IMR-90 (cell line): ENCODE results near the gene FUT2. TPM values are rescaled to one million over a fixed set of nuclear protein-coding genes. Genes with fewer than 3 reads are reported as not detected.
"Not testable (repeated sequence)": the region's sequence is repeated elsewhere in the genome, so short reads cannot be mapped to it uniquely, and the experiment has no call there.

Experiments used
- ATAC-seq: fragments of 200-7000 bp; cut with Tn5 transposase; 2 replicates; pipeline ENCODE4 v1.9.1; 2020; ENCODE audit warnings: low read depth, mild to moderate bottlenecking, moderate library complexity
- BruUV-seq: library from RNA; stranded (reverse); fragments of 400-500 nt; replicated peaks from 2 replicates; lab custom pipeline; 2021; lab: Mats Ljungman, UMichigan
- CTCF ChIA-PET: fragments of 300-600 bp; formaldehyde crosslinking; extraction: SDS; loops from one replicate; lab custom pipeline; 2021; ENCODE audit warnings: antibody characterized with exemption; lab: Yijun Ruan, JAX
- POLR2A ChIA-PET: fragments of 300-600 bp; sonication (Branson Sonifier 250); formaldehyde crosslinking; loops from one replicate; lab custom pipeline; 2022; ENCODE audit warnings: antibody characterized with exemption; ENCODE audit not compliant: unreplicated experiment; lab: Charles Lee
- DNase-seq: peaks from one replicate; pipeline ENCODE4 v3.0.0; 2013
- H2AFZ ChIP-seq: replicated peaks from 2 replicates; pipeline ENCODE3; 2013; ENCODE audit warnings: low read length, mild to moderate bottlenecking; ENCODE audit not compliant: poor library complexity
- H2AK5ac ChIP-seq: 2 replicates; pipeline ENCODE4 v1.6.1; 2013; ENCODE audit warnings: low read depth, low read length, inconsistent platforms
- H2AK9ac ChIP-seq: replicated peaks from 2 replicates; pipeline ENCODE3; 2013; ENCODE audit warnings: mild to moderate bottlenecking, low read depth, low read length, moderate library complexity; ENCODE audit not compliant: poor library complexity
- H2BK120ac ChIP-seq: 2 replicates; pipeline ENCODE4 v1.6.1; 2013; ENCODE audit warnings: low read depth, low read length, inconsistent platforms
- H2BK15ac ChIP-seq: 3 replicates; pipeline ENCODE4 v1.6.1; 2013; ENCODE audit warnings: low read depth, low read length, inconsistent platforms
- H2BK20ac ChIP-seq: 2 replicates; pipeline ENCODE4 v1.6.1; 2013; ENCODE audit warnings: low read depth, mild to moderate bottlenecking, inconsistent platforms, low read length, moderate library complexity
- H2BK5ac ChIP-seq: 2 replicates; pipeline ENCODE4 v1.6.1; 2013; ENCODE audit warnings: mild to moderate bottlenecking, low read depth, low read length, inconsistent platforms; ENCODE audit not compliant: poor library complexity, severe bottlenecking
- H3K14ac ChIP-seq: replicated peaks from 2 replicates; pipeline ENCODE4 v1.6.1; 2013; ENCODE audit warnings: low read depth, low read length, inconsistent platforms
- H3K18ac ChIP-seq: 2 replicates; pipeline ENCODE4 v1.6.1; 2013; ENCODE audit warnings: low read depth, low read length, control low read depth
- H3K23ac ChIP-seq: 2 replicates; pipeline ENCODE4 v1.6.1; 2013; ENCODE audit warnings: low read depth, low read length, inconsistent platforms
- H3K27ac ChIP-seq: 2 replicates; pipeline ENCODE4 v1.5.1; 2013; ENCODE audit warnings: mild to moderate bottlenecking, control low read depth, low read length; ENCODE audit not compliant: insufficient read depth
- H3K27me3 ChIP-seq: 2 replicates; pipeline ENCODE4 v1.6.1; 2013; ENCODE audit warnings: low read length; ENCODE audit not compliant: control insufficient read depth, insufficient read depth
- H3K36me3 ChIP-seq: 2 replicates; pipeline ENCODE4 v1.6.1; 2013; ENCODE audit warnings: low read length, mixed read lengths; ENCODE audit not compliant: control insufficient read depth, insufficient read depth
- H3K4ac ChIP-seq: 2 replicates; pipeline ENCODE4 v1.6.1; 2013; ENCODE audit warnings: low read depth, low read length, inconsistent platforms
- H3K4me1 ChIP-seq: 2 replicates; pipeline ENCODE4 v1.6.1; 2013; ENCODE audit warnings: low read length, mixed read lengths; ENCODE audit not compliant: control insufficient read depth, insufficient read depth
- H3K4me2 ChIP-seq: 2 replicates; pipeline ENCODE4 v1.6.1; 2013; ENCODE audit warnings: low read depth, mild to moderate bottlenecking, control low read depth, low read length, moderate library complexity
- H3K4me3 ChIP-seq: 2 replicates; pipeline ENCODE4 v1.5.1; 2013; ENCODE audit warnings: low read depth, mild to moderate bottlenecking, control low read depth, low read length, moderate library complexity; ENCODE audit not compliant: insufficient read depth
- H3K56ac ChIP-seq: 2 replicates; pipeline ENCODE4 v1.6.1; 2013; ENCODE audit warnings: low read length, inconsistent platforms; ENCODE audit not compliant: insufficient read depth; ENCODE audit errors: extremely low read depth
- H3K79me1 ChIP-seq, 2 experiments: 2 replicates each; pipeline ENCODE4 v1.6.1; 2013; ENCODE audit warnings: low read length in 2 of 2, inconsistent platforms in 1 of 2, low read depth in 1 of 2
- H3K9ac ChIP-seq: 2 replicates; pipeline ENCODE4 v1.6.1; 2013; ENCODE audit warnings: low read depth, low read length, control low read depth
- H3K9me1 ChIP-seq: 2 replicates; pipeline ENCODE4 v1.6.1; 2013; ENCODE audit warnings: low read length, inconsistent platforms; ENCODE audit not compliant: insufficient read depth
- H3K9me3 ChIP-seq: 2 replicates; pipeline ENCODE4 v1.6.1; 2013; ENCODE audit warnings: low read length; ENCODE audit not compliant: control insufficient read depth, insufficient read depth
- H4K20me1 ChIP-seq: 2 replicates; pipeline ENCODE4 v1.6.1; 2013; ENCODE audit warnings: low read length, inconsistent platforms; ENCODE audit not compliant: insufficient read depth
- H4K5ac ChIP-seq: 2 replicates; pipeline ENCODE4 v1.6.1; 2013; ENCODE audit warnings: mild to moderate bottlenecking, low read depth, low read length, control low read depth
- H4K8ac ChIP-seq, 2 experiments: 2 replicates each; pipeline ENCODE4 v1.6.1; 2013; ENCODE audit warnings: low read depth in 2 of 2, low read length in 2 of 2, control low read depth in 1 of 2, inconsistent platforms in 1 of 2
- H4K91ac ChIP-seq: 2 replicates; pipeline ENCODE4 v1.6.1; 2013; ENCODE audit warnings: low read depth, low read length, inconsistent platforms; ENCODE audit not compliant: insufficient read depth
- WGBS, 2 experiments: methylation state at CpG; one replicate each; pipeline versions ENCODE4 v1.1.5 to v1.1.7; 2013; ENCODE audit warnings: missing lambda C conversion rate in 2 of 2; ENCODE audit not compliant: insufficient read length in 1 of 2; ENCODE audit errors: extremely low coverage in 2 of 2; 5-methylcytosine and 5-hydroxymethylcytosine counted together
- dilution Hi-C: fragments of 300-500 bp; cut with HindIII; formaldehyde crosslinking; loops from one replicate; pipeline ENCODE4 v1.14.3; 2018; ENCODE audit warnings: low sequenced_read_pairs; ENCODE audit not compliant: unreplicated experiment
- in situ Hi-C: fragments of 300-500 bp; cut with MboI; formaldehyde crosslinking; loops from 3 replicates; pipeline ENCODE4 v1.14.3; 2019; ENCODE audit warnings: low sequenced_read_pairs, inconsistent platforms, mixed read lengths
- intact Hi-C: fragments of 100-400 bp; cut with micrococcal nuclease; formaldehyde crosslinking; loops from 2 replicates; pipeline ENCODE4 v1.10.0; 2022
- polyA plus RNA-seq, 3 experiments: library from polyadenylated mRNA; depleted of rRNA; stranded (reverse); fragments of >200 nt; gene quantifications; 2 replicates each; pipeline ENCODE4 v1.2.3, GENCODE V29; 2012; ENCODE audit warnings: low replicate concordance in 1 of 3
- total RNA-seq: library from RNA; depleted of rRNA; stranded (reverse); fragments of >200 nt; gene quantifications from 2 replicates; pipeline ENCODE4 v1.2.3, GENCODE V29; 2012

Gene FUT2
- total and polyA plus RNA-seq, 2 of the 4 experiments (the other 2 are of a cell fraction) = not detected

DNA sequence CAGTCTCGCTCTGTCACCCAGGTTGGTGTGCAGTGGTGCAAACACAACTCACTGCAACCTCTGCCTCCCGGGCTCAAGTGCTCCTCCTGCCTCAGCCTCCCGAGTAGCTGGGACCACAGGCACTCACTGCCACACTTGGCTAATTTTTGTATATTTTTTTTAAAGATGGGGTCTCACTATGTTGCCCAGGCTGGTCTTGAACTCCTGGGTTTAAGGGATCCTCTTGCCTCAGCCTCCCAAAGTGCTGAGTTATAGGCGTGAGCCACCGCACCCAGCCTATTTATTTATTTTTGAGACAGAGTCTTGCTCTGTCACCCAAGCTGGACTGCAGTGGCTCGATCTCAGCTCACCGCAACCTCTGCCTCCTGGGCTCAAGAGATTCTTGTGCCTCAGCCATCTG, 9.1 kb upstream of the FUT2 start:
- DNase-seq, BruUV-seq, H4K8ac ChIP-seq, H3K14ac ChIP-seq, dilution Hi-C loops, H3K27me3 ChIP-seq, H4K91ac ChIP-seq, H3K23ac ChIP-seq, H2AK5ac ChIP-seq, H4K5ac ChIP-seq, ATAC-seq, H3K9ac ChIP-seq, H3K27ac ChIP-seq, H2BK5ac ChIP-seq, in situ Hi-C loops, H2BK20ac ChIP-seq, H3K9me1 ChIP-seq, H2AFZ ChIP-seq, H3K4me3 ChIP-seq, CTCF ChIA-PET, H4K20me1 ChIP-seq, H3K4me1 ChIP-seq, H2BK120ac ChIP-seq, H3K4ac ChIP-seq, H3K18ac ChIP-seq, H3K9me3 ChIP-seq, H2AK9ac ChIP-seq, POLR2A ChIA-PET, H3K56ac ChIP-seq, H3K79me1 ChIP-seq, intact Hi-C loops, H3K36me3 ChIP-seq, H3K4me2 ChIP-seq, H2BK15ac ChIP-seq: not testable (repeated sequence)
- WGBS, 2 experiments = 100% methylated on average over 1 of the region's 7 CpGs; no CpG with 5 or more reads in 1 of the 2 experiments
